GM15510 (cell line): ENCODE results near the gene HINT2.

ENCODE experiments used
- POLR2A ChIP-seq: IDR thresholded peaks from 3 replicates; pipeline ENCODE4 v1.6.1; 2011; ENCODE audit warnings: borderline replicate concordance; ENCODE audit not compliant: insufficient read length; ENCODE audit errors: extremely low read depth

Gene HINT2

GRCh38 chr9:35801328-35802128 is 13.3 kb downstream of the HINT2 start:
- TF ChIP-seq POLR2A: no peak

DNA sequence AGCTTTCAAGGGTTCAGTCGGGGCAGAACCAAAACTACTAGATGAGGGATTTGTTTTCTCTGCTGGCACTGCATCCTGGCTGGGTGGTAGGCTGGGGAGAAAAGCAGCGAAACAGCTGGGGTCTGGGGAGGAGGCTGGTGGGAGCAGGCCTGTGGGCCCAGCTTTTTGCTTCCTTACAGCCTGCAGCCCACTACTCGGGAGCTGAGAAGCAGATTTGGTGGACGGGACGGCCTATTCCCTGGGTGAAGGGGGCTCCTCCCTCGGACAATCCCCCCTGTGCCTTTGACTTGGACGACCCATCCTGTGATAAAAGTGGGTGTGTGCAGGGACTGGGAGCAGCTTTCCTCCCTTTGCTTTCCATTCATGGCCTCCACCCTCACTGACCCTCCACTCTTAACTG is 14.3 kb downstream of the HINT2 start:
- no peak for TF ChIP-seq POLR2A

DNA sequence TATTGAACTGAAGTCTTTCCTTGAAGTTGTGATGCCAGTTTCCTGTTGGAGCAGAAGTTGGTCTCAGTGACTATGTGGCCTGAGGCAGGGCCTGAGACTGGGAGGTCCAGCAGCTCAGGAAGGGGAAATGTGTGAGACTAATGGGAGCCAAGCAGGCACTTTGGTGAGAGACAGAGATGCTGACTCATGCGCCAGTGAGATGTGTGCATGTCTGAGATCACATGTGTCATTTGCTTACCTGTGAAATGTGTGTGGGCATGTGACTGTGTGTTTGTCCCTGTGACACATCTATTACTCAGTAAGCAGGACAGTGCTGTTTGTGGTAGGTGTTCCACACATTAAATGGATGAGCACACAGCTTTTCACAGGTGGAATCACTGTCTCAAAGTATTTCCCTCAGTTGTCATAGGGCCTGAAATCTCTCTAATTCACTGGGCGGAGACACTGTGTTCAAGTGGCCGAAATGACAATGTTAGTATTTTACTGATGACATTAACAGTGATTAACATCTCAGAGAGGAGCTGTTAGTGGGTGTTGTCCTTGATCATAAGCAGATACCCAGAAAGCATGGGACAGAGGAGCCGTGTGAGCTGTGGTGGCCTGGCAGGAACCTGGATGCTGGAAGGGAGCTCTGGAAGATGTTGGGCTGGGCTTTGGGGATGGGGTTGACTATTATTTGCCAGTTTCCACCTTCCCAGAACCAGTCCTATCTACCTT is 16.0 kb downstream of the HINT2 start:
- TF ChIP-seq POLR2A: no peak

DNA sequence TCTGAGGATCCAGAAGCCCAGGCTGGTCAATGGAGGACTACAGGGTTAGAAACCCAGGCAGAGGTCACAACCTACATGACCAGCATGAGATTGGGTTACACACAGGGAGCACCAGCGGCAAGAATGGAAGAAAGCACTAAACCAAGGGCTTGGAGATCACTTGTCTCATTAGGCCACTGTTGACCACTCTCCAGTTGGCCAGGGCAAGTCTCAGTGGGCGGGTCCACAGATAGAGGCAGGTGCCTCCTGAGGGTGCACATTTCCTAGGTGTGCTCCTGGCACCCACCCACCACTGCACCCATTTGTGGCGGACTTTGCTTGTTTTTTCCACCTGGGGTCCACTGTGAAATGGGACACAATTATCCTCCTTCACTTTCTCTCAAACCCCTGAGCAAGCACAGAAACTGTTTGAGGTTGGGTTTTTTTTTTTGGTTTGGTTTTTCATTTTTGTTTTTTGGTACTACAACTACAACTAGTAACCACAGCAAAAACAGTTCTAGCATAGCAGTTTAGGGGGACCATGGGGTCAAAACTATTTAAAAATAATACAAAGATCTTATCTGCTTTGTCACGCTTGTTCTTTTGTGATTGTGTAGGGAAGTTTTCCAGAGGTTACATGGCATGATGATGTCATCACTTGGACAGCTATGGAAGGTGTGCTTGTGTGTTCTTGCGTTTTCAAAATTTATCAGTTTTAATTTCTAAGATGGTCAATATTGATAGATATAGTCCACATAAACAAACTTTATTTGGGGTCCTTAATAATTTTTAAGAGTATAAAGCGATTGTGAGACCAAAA is 17.3 kb downstream of the HINT2 start:
- no peak for TF ChIP-seq POLR2A

- no peak for TF ChIP-seq POLR2A
Observed at GRCh38 chr9:35795695-35796094, 19.1 kb downstream of the HINT2 start.

DNA sequence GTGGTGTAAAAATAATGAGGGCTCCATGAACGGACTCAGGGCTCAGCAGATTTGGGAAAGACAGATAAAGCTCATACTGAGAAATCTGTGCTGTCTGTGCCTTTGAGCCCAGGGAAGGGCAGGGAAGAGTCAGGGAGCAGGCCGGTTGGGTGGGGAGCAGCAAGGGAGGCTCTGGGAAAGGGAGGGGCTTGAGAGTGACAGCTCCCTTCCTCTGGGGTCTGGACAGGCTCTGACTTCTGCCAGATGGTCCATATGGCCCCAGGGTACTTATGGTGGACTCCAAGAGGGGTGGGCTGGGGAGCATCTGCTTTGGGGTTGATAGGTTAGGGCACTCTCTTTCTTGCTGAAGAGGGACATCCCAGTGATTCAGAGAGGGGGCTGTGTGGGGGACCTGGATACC is 21.4 kb downstream of the HINT2 start:
- TF ChIP-seq POLR2A: no peak

DNA sequence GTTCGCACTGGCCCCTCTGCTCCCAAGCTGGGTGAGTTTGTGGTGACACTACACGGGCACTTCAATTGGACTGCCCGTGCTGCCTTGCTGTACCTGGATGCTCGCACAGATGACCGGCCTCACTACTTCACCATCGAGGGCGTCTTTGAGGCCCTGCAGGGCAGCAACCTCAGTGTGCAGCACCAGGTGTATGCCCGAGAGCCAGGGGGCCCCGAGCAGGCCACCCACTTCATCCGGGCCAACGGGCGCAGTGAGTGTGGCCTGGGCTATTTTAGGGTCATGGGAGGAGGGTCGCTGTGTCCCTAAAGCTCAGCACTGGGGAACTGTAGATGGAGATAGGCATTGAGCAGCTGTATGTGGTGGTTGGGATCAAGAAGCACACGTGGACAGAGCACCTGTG is 22.0 kb downstream of the HINT2 start:
- TF ChIP-seq POLR2A: no peak

DNA sequence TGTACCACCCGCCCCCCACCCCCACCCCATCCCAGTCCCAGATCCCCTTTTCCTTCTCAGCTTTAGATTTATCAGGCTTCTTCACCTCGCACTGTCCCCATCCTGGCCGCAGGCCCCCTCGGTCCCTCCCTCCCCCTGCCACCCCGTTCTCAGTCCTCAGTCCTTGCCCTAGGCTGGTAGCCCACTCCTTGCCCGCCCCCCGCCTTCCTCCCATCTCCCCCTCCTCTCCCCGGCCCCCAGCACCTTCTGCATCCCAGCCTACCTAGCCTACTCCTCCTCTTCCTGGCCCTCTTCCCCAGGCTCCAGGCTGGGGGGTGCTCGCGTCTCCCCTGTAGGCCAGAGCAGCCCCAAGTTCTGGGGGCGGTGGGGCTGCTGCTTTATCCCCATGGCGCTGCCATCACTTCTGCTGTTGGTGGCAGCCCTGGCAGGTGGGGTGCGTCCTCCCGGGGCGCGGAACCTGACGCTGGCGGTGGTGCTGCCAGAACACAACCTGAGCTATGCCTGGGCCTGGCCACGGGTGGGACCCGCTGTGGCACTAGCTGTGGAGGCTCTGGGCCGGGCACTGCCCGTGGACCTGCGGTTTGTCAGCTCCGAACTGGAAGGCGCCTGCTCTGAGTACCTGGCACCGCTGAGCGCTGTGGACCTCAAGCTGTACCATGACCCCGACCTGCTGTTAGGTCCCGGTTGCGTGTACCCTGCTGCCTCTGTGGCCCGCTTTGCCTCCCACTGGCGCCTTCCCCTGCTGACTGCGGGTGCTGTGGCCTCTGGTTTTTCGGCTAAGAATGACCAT is 22.6 kb downstream of the HINT2 start:
- no peak for TF ChIP-seq POLR2A

DNA sequence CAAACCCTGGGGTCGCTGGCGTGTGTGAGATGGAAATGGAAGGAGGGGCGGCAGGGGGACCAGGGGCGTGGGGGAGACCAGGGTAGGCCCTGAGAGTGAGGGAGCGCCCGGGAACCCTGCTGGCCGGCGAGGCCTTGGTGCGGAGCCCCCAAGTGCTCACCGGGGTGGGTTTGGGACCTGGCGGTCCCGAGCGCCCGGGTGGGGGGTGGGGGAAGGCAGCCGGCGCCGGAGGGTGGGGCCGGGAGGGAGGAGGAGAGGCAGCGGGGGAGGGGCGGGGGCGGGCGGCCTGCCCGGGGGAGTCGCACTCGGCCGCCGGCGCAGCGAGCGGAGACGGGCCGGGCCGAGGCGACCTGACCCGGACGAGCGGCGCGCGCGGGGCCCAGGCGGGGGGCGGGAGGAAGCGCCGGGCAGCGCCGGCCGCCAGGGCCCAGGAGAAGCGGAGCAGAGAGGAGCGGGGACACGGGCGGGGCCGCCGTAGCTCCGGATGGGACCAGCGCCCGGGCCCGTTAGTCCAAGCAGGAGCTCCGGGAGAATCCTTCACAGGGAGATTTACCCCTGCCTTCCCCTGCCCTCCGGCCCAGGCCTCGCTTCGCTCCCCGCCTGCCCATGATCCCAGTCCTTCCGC is 23.4 kb downstream of the HINT2 start, which contains the start of gene NPR2:
Gene NPR2 (plus strand): TSS at position 295 of the 625 bp plus-strand sequence. CDS start 818 bp downstream, outside the sequence.
- no peak for TF ChIP-seq POLR2A

DNA sequence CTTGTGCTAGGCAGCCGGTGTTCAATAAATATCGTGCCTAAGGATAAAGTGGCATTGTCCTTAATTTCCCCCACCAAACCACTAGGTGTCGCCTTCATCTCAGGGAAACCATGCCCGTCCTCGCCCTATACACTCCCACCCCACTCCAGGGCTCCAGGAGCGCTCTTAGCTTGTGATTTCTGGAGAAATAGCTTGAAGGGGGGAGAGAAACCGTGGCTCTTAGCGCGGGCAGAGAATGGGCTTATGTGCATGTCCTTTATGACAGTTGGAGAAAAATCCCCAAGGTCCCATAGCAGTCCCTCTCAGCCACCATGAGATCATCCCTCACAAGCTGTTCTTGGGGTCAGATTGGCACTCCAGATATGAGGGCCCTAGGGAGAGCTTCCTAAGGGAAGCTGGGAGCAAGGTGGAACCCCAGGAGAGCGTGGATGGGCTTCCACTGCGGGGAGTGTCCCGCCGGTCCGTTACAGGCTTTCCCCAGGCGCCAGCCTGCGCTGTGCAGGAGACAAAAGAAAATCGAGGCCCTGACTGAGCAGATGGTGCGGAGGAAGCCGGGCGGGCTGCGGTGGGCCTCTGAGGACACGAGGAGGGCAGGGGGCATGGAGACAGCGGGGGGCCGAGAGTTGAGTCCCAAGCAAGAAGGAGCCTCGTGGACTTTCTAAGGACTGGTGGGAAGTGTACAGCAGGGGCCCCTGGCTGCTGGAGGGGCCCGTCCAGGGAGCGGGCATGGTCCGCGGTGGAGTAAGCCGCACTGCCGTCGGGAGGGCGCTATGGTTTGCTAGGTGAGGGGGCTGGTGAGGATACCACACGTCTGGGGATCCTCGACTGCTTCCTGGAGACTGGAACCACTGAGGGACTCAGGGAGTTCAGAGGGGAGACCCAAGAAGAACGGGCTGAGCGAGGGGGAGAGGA is 24.2 kb downstream of the HINT2 start:
- no peak for TF ChIP-seq POLR2A

DNA sequence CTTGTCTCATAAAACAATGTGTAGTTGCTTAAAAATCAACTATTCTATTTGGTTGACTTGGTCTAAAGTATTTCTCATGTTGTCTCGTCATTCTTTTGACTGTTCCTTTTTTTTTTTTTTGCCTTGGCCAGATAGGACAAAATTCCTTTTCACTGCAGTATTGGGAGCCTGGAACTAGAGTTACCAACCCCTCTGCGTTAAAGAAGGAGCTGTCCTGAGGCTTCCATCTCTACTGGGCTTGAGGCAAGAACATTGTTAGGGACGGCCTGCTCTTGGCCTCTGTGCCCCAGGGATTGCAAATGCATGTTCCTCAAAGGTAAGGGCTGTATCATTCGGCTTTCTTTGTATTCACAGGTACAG is 24.8 kb downstream of the HINT2 start:
- no peak for TF ChIP-seq POLR2A

GRCh38 chr9:35789541-35789940 is 25.3 kb downstream of the HINT2 start:
- no peak for TF ChIP-seq POLR2A

DNA sequence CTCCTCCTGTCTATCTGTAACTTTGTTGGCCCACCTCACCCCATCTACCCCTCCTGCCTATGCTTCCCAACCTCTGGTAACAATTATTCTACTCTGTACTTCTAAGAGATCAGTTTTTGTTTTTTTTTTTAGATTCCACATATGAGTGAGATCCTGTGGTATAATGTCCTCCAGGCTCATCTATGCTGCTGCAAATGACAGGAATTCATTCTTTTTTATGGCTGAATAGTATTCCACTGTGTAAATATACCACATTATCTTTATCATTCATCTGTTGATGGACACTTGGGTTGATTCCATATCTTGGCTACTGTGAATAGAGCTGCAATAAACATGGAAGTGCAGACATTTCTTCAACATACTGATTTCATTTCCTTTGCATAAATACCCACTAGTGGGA is 31.4 kb downstream of the HINT2 start:
- no peak for TF ChIP-seq POLR2A
